Astrocyte (in vitro differentiated cells and primary cell): Measurements from ENCODE around the gene C1orf53.

Experiments used
- EZH2 ChIP-seq: IDR thresholded peaks from 2 replicates; pipeline ENCODE4 v1.6.1; 2012; ENCODE audit warnings: mild to moderate bottlenecking, low read length, inconsistent platforms; ENCODE audit not compliant: insufficient read depth
- TF ChIP-seq, protein P1 (sequence below): IDR thresholded peaks from 2 replicates; pipeline ENCODE4 v1.5.1; 2011; ENCODE audit warnings: low read depth, mild to moderate bottlenecking, inconsistent platforms, low read length, moderate library complexity; ENCODE audit not compliant: insufficient read depth

GRCh38 chr1:197916500-197916983 is 14.1 kb downstream of the C1orf53 start:
- TF ChIP-seq, protein P1, sequence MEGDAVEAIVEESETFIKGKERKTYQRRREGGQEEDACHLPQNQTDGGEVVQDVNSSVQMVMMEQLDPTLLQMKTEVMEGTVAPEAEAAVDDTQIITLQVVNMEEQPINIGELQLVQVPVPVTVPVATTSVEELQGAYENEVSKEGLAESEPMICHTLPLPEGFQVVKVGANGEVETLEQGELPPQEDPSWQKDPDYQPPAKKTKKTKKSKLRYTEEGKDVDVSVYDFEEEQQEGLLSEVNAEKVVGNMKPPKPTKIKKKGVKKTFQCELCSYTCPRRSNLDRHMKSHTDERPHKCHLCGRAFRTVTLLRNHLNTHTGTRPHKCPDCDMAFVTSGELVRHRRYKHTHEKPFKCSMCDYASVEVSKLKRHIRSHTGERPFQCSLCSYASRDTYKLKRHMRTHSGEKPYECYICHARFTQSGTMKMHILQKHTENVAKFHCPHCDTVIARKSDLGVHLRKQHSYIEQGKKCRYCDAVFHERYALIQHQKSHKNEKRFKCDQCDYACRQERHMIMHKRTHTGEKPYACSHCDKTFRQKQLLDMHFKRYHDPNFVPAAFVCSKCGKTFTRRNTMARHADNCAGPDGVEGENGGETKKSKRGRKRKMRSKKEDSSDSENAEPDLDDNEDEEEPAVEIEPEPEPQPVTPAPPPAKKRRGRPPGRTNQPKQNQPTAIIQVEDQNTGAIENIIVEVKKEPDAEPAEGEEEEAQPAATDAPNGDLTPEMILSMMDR, result no peak
- peak; percentile 82 for TF ChIP-seq EZH2
